ENCODE results near the gene IFNL2. TPM values are rescaled to one million over a fixed set of nuclear protein-coding genes. Genes with fewer than 3 reads are reported as not detected.
"Not testable (repeated sequence)": the region's sequence is repeated elsewhere in the genome, so short reads cannot be mapped to it uniquely, and the experiment has no call there.

Gene IFNL2
- total RNA-seq, 2 experiments from 2014 or later = not detected

DNA sequence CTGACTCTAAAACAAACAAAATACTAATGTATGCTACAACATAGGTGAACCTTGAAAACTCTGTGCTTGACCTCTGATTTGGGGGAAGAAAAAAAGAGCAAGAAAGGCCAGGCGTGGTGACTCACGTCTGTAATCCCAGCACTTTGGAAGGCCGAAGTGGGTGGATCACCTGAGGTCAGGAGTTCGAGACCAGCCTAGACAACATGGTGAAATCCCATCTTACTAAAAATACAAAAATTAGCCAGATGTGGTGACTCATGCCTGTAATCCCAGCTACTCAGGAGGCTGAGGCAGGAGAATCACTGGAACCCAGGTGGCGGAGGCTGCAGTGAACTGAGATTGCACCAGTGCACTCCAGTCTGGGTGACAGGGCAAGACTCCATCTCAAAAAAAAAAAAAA, 5.7 kb downstream of the IFNL2 start:
- H3K9me3 Mint-ChIP-seq (ENCODE audit: insufficient read depth); ATAC-seq; H3K4me1 Mint-ChIP-seq (ENCODE audit: low read depth); DNase-seq; H3K36me3 Mint-ChIP-seq (ENCODE audit: low read depth); H3K27ac Mint-ChIP-seq; H3K4me3 Mint-ChIP-seq; CTCF ChIA-PET; POLR2A ChIA-PET: not testable (repeated sequence)
- peaks cover 21% of the 10 kb centered on the region for H3K27me3 Mint-ChIP-seq (ENCODE audit: low read depth)

DNA sequence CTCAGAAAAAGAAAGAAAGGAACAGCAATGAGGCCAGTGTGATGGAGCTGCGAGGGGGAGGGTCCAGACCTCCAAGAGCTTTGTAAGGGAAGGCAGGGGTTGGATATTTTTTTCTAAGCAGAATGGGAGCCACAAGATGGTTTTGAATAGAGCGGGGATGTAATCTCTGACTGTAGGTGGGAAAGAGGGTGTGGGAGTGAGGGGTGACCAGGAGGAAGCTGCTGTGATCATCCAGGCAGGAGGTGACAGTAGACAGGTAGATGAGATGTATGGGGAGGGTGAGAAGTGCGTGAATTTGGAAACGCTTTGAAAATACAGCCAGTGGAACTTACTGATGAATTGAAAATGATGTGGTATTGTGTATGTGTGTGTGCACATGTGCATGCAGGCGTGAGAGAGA, 7.4 kb downstream of the IFNL2 start:
- H3K36me3 Mint-ChIP-seq (ENCODE audit: low read depth) = no peaks in the 10 kb centered on the region
- no peak for ATAC-seq
- no peaks in the 10 kb centered on the region for H3K9me3 Mint-ChIP-seq (ENCODE audit: insufficient read depth)
- H3K4me3 Mint-ChIP-seq = no peak overlapping the region
- peaks cover 24% of the 10 kb centered on the region for H3K27me3 Mint-ChIP-seq (ENCODE audit: low read depth)
- H3K4me1 Mint-ChIP-seq (ENCODE audit: low read depth) = no peaks in the 10 kb centered on the region
- H3K27ac Mint-ChIP-seq = no peak overlapping the region
- ChIA-PET POLR2A (no interaction called here), CTCF (no interaction called here)
- DNase-seq = no peak

DNA sequence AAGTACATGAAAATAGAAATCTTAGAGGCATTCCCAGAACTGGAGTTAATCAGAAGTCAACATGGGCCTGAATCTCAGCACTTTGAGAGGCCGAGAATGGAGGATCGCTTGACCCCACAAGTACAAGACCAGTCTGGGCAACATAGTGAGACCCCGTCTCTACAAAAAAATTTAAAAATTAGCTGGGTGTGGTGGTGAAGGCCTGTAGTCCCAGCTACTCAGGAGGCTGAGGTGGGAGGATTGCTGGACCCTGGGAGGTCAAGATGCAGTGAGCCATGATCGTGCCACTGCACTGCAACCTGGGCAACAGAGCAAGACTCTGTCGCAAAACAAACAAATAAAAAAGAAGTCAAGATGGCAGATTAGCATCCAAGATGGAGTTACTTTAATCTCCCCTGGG, 8.5 kb downstream of the IFNL2 start:
- ChIA-PET CTCF (no interaction called here), POLR2A (no interaction called here)
- DNase-seq (no peak), ATAC-seq (no peak)
- Mint-ChIP-seq H3K4me3 (no peak overlapping the region), H3K27ac (no peak overlapping the region), H3K9me3 (ENCODE audit: insufficient read depth) (no peaks in the 10 kb centered on the region), H3K36me3 (ENCODE audit: low read depth) (no peaks in the 10 kb centered on the region), H3K4me1 (ENCODE audit: low read depth) (no peaks in the 10 kb centered on the region), H3K27me3 (ENCODE audit: low read depth) (peaks cover 20% of the 10 kb centered on the region)

DNA sequence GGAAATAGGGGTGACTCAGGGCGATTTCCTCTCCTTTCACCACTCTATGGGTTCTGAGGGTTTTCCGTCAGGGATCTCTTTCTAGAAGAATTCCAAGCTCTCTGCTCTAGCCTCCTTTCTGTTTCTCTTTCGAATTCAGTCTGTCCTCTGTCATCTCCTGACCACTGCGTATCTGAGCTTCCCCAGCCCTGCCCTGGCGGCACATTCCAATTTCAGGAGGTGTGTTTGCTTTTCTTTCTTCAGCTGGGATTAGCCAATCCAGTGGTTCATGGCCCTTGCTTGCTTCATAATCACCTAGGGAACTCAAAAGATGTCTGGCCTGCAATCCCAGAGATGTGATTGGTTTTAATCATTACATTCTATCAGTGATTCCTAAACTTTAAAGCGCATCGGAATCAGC, 9.4 kb downstream of the IFNL2 start:
- Mint-ChIP-seq H3K9me3 (ENCODE audit: insufficient read depth) (peaks cover 3% of the 10 kb centered on the region), H3K4me1 (ENCODE audit: low read depth) (no peaks in the 10 kb centered on the region), H3K36me3 (ENCODE audit: low read depth) (no peaks in the 10 kb centered on the region), H3K27me3 (ENCODE audit: low read depth) (peaks cover 24% of the 10 kb centered on the region), H3K27ac (no peak overlapping the region), H3K4me3 (no peak overlapping the region)
- DNase-seq = no peak
- no peak for ATAC-seq
- CTCF ChIA-PET = no interaction called here
- POLR2A ChIA-PET = no interaction called here

DNA sequence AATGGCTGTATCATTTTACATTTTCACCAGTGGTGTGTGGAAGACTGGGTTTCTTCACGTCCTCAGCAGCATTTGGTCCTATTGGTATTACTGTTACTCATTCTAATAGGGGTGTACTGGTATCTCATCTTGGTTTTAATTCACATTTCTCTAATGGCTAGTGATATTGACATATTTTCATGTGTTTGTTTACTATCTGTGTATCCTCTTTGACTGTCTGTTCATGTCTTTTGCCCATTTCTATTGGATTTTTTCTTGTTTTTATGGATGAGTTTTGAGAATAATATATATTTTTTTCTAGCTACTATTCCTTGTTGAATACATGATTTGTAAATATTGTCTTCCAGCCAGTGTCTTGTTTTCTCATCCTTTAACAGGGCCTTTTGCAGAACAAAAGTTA, 13.8 kb downstream of the IFNL2 start:
- no peak for ATAC-seq
- Mint-ChIP-seq H3K36me3 (ENCODE audit: low read depth) (no peaks in the 10 kb centered on the region), H3K9me3 (ENCODE audit: insufficient read depth) (peaks cover 7% of the 10 kb centered on the region), H3K27me3 (ENCODE audit: low read depth) (peaks cover 24% of the 10 kb centered on the region), H3K27ac (no peak overlapping the region), H3K4me3 (no peak overlapping the region), H3K4me1 (ENCODE audit: low read depth) (no peaks in the 10 kb centered on the region)
- ChIA-PET POLR2A (interaction anchor here (0.7 kb wide), 1 partner anchor 14 kb away, joined by 3 read pairs; the partner anchor contains the start of gene IFNL2), CTCF (no interaction called here)
- no peak for DNase-seq

DNA sequence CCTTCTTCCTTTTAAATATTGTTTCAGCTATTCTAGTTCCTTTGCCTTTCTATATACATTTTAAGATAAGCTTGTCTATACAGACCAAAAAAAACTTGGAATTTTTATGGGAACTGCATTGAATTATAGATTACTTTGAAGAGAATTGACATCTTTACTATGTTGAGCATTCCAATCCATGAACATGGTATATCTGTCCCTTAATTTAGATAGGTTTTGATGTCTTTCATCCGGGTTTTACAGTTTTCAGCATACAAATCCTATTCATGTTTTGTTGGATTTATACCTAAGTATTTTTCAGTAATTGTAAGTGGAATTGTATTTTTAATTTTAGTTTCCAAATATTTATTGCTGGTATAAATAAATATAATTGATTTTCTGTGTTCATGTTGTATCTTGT, 15.8 kb downstream of the IFNL2 start:
- no peaks in the 10 kb centered on the region for H3K36me3 Mint-ChIP-seq (ENCODE audit: low read depth)
- peaks cover 7% of the 10 kb centered on the region for H3K9me3 Mint-ChIP-seq (ENCODE audit: insufficient read depth)
- peaks cover 18% of the 10 kb centered on the region for H3K27me3 Mint-ChIP-seq (ENCODE audit: low read depth)
- no peaks in the 10 kb centered on the region for H3K4me1 Mint-ChIP-seq (ENCODE audit: low read depth)
- no peak overlapping the region for H3K27ac Mint-ChIP-seq
- no peak overlapping the region for H3K4me3 Mint-ChIP-seq
- no peak for DNase-seq
- ATAC-seq = no peak
- ChIA-PET CTCF (no interaction called here), POLR2A (no interaction called here)

DNA sequence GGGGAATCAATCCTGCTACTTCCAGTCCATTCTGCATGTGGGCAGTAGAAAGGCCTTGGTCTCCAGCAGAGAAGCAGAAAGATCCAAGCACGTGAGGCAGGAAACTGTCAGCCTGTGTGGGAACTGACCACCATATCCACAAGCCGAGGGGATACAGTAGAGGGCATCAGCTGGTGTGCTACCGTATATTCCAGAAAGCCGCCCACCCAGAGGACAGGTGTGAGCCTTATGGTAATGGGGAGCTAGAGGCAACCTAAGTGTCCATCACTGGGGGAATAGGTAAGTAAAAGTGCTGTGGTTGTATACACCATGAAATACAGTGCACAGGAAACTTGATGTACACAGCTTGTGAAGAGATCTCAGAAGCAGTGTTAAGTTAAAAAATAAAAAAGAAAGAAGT, 25.2 kb downstream of the IFNL2 start:
- H3K4me1 Mint-ChIP-seq (ENCODE audit: low read depth) = peaks cover 28% of the 10 kb centered on the region
- POLR2A ChIA-PET = no interaction called here
- no peak overlapping the region for H3K27ac Mint-ChIP-seq

DNA sequence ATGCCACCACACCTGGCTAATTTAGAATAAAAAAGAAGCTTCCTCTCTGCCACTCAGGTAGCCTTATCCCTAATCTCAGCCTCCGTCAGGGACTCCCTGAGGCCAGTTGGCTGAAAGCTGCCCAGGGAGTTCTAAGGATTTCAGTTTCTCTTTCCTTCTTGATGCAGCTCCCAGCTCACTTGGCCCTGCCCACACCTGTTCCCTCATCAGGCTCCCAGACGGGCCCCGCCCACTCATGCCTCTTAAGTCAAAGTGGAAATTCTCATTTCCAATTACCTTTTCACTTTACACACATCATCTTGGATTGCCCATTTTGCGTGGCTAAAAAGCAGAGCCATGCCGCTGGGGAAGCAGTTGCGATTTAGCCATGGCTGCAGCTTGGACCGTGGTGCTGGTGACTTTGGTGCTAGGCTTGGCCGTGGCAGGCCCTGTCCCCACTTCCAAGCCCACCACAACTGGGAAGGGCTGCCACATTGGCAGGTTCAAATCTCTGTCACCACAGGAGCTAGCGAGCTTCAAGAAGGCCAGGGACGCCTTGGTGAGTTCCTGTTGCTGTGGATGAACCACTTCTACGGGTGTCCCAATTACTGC, 28.0 kb downstream of the IFNL2 start, which contains the start of gene IFNL1:
IFNL1 (plus strand) TSS at position 353 of the 591 bp plus-strand sequence; CDS start at position 368, 15 bp downstream.
- ATAC-seq (no peak), DNase-seq (no peak)
- POLR2A ChIA-PET = interaction anchor here (0.5 kb wide), 1 partner anchor 86 kb away, joined by 3 read pairs; no protein-coding TSS in a partner anchor
- H3K4me3 Mint-ChIP-seq = peak within 1 kb of the TSS; percentile 9
- CTCF ChIA-PET = interaction anchor here (1.3 to 1.6 kb wide), 3 partner anchors 26 to 46 kb away, joined by 3 to 7 read pairs (median 3); partner anchors contain the start of gene SAMD4B
- peaks cover 51% of the 10 kb centered on the region for H3K4me1 Mint-ChIP-seq (ENCODE audit: low read depth)
- H3K27ac Mint-ChIP-seq = peak within 1 kb of the TSS; percentile 69
- H3K36me3 Mint-ChIP-seq (ENCODE audit: low read depth) = no peaks in the 10 kb centered on the region
- no peaks in the 10 kb centered on the region for H3K9me3 Mint-ChIP-seq (ENCODE audit: insufficient read depth)
- H3K27me3 Mint-ChIP-seq (ENCODE audit: low read depth) = peaks cover 19% of the 10 kb centered on the region

More for the DNA sequence above, 25.2 kb downstream of the IFNL2 start:
- H3K4me3 Mint-ChIP-seq = no peak overlapping the region
- peaks cover 25% of the 10 kb centered on the region for H3K27me3 Mint-ChIP-seq (ENCODE audit: low read depth)
- DNase-seq = no peak
- ATAC-seq = no peak
- H3K36me3 Mint-ChIP-seq (ENCODE audit: low read depth) = peaks cover 2% of the 10 kb centered on the region
- CTCF ChIA-PET = interaction anchor here (0.7 kb wide), 1 partner anchor 34 kb away, joined by 3 read pairs; no protein-coding TSS in a partner anchor
- no peaks in the 10 kb centered on the region for H3K9me3 Mint-ChIP-seq (ENCODE audit: insufficient read depth)

DNA sequence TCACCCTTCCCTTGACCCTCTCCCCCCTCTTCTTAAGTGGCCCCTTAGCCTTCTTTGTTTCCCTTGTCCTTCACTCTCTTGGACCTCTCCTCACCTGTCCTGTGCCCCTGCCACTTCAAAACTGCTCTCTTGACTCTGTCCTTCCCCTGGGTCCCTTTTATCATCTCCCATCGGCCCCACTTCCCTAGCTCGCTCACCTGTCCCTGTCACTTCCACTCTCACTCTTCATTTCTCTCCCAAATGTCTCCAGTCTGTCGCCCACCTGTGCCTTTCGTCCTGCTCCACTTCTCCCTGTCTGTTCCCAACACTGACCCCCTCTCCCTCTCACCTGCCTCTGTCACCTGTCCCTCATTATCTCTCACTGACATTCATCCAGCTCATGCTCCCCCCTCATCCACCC, 28.7 kb downstream of the IFNL2 start:
- H3K36me3 Mint-ChIP-seq (ENCODE audit: low read depth) = no peaks in the 10 kb centered on the region
- H3K27me3 Mint-ChIP-seq (ENCODE audit: low read depth) = peaks cover 15% of the 10 kb centered on the region
- H3K9me3 Mint-ChIP-seq (ENCODE audit: insufficient read depth) = no peaks in the 10 kb centered on the region
- peak overlapping the region; percentile 9 for H3K4me3 Mint-ChIP-seq
- peaks cover 56% of the 10 kb centered on the region for H3K4me1 Mint-ChIP-seq (ENCODE audit: low read depth)
- peak overlapping the region; percentile 69 for H3K27ac Mint-ChIP-seq
- POLR2A ChIA-PET = interaction anchor here (0.5 kb wide), 1 partner anchor 87 kb away, joined by 3 read pairs; no protein-coding TSS in a partner anchor
- no peak for ATAC-seq
- no peak for DNase-seq
- CTCF ChIA-PET = interaction anchor here (1.3 to 1.5 kb wide), 2 partner anchors 26 to 45 kb away, joined by 3 read pairs; partner anchors contain the start of gene SAMD4B

DNA sequence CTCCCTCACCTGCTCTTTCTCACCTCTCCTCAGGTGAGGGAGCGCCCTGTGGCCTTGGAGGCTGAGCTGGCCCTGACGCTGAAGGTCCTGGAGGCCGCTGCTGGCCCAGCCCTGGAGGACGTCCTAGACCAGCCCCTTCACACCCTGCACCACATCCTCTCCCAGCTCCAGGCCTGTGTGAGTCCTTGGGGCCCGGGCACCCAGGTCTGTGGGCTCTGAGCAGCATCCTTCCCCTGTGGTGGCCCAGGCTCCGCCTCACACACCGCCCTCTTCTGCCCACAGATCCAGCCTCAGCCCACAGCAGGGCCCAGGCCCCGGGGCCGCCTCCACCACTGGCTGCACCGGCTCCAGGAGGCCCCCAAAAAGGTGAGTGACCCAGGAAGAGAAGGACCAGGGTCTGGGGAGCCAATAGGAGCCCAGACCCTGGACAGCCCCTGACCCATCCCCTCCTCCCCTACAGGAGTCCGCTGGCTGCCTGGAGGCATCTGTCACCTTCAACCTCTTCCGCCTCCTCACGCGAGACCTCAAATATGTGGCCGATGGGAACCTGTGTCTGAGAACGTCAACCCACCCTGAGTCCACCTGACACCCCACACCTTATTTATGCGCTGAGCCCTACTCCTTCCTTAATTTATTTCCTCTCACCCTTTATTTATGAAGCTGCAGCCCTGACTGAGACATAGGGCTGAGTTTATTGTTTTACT, 29.9 kb downstream of the IFNL2 start:
- Mint-ChIP-seq H3K4me1 (ENCODE audit: low read depth) (peaks cover 60% of the 10 kb centered on the region), H3K36me3 (ENCODE audit: low read depth) (no peaks in the 10 kb centered on the region), H3K9me3 (ENCODE audit: insufficient read depth) (no peaks in the 10 kb centered on the region), H3K4me3 (peak overlapping the region; percentile 68), H3K27ac (peak overlapping the region; percentile 81), H3K27me3 (ENCODE audit: low read depth) (peaks cover 11% of the 10 kb centered on the region)
- POLR2A ChIA-PET = interaction anchor here (0.6 to 1.0 kb wide), 3 partner anchors 29 to 105 kb away, joined by 3 read pairs; no protein-coding TSS in a partner anchor
- DNase-seq (peak; percentile 90), ATAC-seq (peak; percentile 94)
- CTCF ChIA-PET = interaction anchor here (1.2 kb wide), 1 partner anchor 176 kb away, joined by 3 read pairs; no protein-coding TSS in a partner anchor

DNA sequence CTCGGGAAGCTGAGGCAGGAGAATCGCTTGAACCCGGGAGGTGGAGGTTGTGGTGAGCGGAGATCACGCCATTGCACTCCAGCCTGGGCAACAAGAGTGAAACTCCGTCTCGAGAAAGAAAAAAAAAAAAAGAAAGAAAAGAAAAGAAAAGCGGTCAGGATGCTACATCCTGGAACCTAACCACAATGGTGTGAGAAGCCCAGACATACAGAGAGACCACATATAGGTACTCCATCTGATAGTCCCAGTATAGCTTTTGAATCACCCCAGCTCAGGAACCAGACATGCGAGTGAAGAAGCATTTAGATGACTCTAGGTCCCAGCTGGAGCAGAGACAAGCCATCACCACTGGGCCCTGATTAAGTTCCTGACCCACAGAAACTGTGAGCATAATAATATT, 31.2 kb downstream of the IFNL2 start:
- ATAC-seq (peak; percentile 52), DNase-seq (peak; percentile 59)
- peaks cover 11% of the 10 kb centered on the region for H3K27me3 Mint-ChIP-seq (ENCODE audit: low read depth)
- no peaks in the 10 kb centered on the region for H3K36me3 Mint-ChIP-seq (ENCODE audit: low read depth)
- peak overlapping the region; percentile 71 for H3K27ac Mint-ChIP-seq
- peaks cover 58% of the 10 kb centered on the region for H3K4me1 Mint-ChIP-seq (ENCODE audit: low read depth)
- H3K4me3 Mint-ChIP-seq = peak overlapping the region; percentile 53
- ChIA-PET POLR2A (no interaction called here), CTCF (interaction anchor here (1.2 to 1.6 kb wide), 2 partner anchors 28 to 177 kb away, joined by 3 to 5 read pairs; no protein-coding TSS in a partner anchor)
- no peaks in the 10 kb centered on the region for H3K9me3 Mint-ChIP-seq (ENCODE audit: insufficient read depth)

DNA sequence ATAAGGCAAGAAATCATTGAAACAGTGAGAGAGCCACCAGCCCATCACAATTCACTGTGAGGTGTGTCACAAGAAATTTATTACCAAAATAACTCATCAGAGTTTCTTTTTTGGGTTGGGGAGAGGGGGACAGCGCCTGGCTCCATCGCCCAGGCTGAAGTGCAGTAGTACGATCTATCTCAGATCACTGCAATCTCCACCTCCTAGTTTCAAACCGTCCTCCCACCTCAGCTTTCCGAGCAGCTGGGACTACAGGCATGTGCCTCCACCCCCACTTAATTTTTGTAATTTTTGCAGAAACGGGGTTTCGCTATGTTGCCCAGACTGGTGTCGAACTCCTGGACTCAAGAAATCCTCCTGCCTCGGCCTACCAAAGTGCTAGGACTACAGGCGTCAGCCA, 31.6 kb downstream of the IFNL2 start:
- Mint-ChIP-seq H3K27ac (peak overlapping the region; percentile 71), H3K4me3 (no peak overlapping the region), H3K9me3 (ENCODE audit: insufficient read depth) (no peaks in the 10 kb centered on the region), H3K27me3 (ENCODE audit: low read depth) (peaks cover 13% of the 10 kb centered on the region), H3K4me1 (ENCODE audit: low read depth) (peaks cover 58% of the 10 kb centered on the region), H3K36me3 (ENCODE audit: low read depth) (no peaks in the 10 kb centered on the region)
- ChIA-PET CTCF (interaction anchor here (1.6 kb wide), 1 partner anchor 28 kb away, joined by 5 read pairs; no protein-coding TSS in a partner anchor), POLR2A (no interaction called here)
- DNase-seq = no peak
- no peak for ATAC-seq

Data from activated CD8-positive, alpha-beta T cell treated with anti-CD3 and anti-CD28 coated beads, Interleukin-2, amount 10 ng/mL, durations not matched to agents 7 days and 5 days (primary cell).